Panc1 (cell line): ENCODE measurements around the gene PARVB.

ENCODE experiments used
- CTCF ChIP-seq: fragments of 450-650 bp; IDR thresholded peaks from 2 replicates; pipeline ENCODE4 v1.5.1; 2017; ENCODE audit warnings: mild to moderate bottlenecking
- POLR2AphosphoS5 ChIP-seq: IDR thresholded peaks from 2 replicates; pipeline ENCODE4 v1.6.1; 2012; ENCODE audit warnings: mild to moderate bottlenecking, low read depth, low read length, moderate library complexity
- TCF7L2 ChIP-seq: IDR thresholded peaks from 2 replicates; pipeline ENCODE4 v1.6.1; 2011; ENCODE audit warnings: mild to moderate bottlenecking, low read depth, low read length, inconsistent platforms

DNA sequence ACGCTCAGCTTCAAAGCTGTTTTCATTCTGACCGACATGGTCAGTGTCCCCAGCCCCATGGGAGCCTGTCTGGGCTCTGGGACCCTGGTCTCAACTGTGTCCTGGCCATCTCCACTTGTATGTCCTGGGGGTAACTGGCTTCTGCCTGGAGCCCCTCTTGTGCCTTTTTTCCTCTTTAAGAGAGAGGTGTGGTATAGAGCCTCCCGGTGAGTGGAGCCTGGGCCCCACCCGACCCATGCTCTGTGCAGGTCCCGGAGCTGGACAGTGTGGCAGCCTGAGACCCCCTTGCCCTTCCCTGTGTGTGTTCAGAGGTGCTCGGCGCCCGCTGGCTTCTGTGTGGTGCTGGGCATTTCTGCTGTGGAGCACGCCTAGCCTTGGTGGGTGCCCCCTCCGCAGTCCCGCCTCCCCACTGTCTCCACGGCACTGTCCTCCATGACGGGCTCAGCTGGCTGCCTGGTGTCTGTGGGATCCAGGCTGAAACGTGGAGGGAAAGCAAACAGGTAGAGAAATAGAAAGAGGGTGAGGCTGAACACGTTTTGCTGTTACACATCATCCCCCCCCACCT, 74.9 kb downstream of the PARVB start:
- TF ChIP-seq CTCF (no peak), POLR2AphosphoS5 (no peak), TCF7L2 (no peak)
